GM12892 (cell line): ENCODE results near the gene AQP2.

Experiments used
- POLR2A ChIP-seq: IDR thresholded peaks from 2 replicates; pipeline ENCODE4 v1.6.1; 2011; ENCODE audit warnings: low read depth, low read length, control low read depth
- POLR2AphosphoS5 ChIP-seq: IDR thresholded peaks from 2 replicates; pipeline ENCODE4 v1.6.1; 2011; ENCODE audit warnings: low read depth, low read length, control low read depth

DNA sequence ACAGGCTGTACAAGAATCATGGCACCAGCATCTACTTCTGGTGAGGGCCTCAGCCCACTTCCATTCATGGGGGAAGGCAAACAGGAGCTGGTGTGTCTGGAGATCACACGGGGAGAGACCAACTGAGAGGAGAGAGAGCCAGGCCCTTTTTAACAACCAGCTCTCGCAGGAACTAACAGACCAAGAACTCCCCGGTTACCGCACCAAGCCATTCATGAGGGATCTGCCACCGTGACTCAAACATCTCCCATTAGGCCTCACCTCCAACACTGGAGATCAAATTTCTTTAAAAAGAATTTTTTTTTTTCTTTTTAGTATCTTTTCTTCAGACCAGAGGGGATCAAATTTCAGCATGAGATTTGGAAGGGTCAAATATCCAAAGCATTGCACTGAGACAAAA lies 16.7 kb upstream of the AQP2 start:
- no peak for TF ChIP-seq POLR2AphosphoS5
- TF ChIP-seq POLR2A, result no peak
